HEK293T (cell line): Measurements from ENCODE around the gene RGS14.

Experiments
- BHLHE40 ChIP-seq: fragments of 450-650 bp; IDR thresholded peaks from 2 replicates; pipeline ENCODE4 v1.6.1; 2016; ENCODE audit warnings: mild to moderate bottlenecking, moderate library complexity, borderline replicate concordance
- CTBP1 ChIP-seq: fragments of 450-650 bp; IDR thresholded peaks from 2 replicates; pipeline ENCODE4 v1.6.1; 2016; ENCODE audit warnings: borderline replicate concordance
- ELF4 ChIP-seq: fragments of 450-650 bp; IDR thresholded peaks from 2 replicates; pipeline ENCODE4 v1.6.1; 2017; ENCODE audit warnings: antibody characterized with exemption
- FOXA1 ChIP-seq: fragments of 450-650 bp; IDR thresholded peaks from 2 replicates; pipeline ENCODE4 v1.6.1; 2016; ENCODE audit warnings: mild to moderate bottlenecking
- FOXK2 ChIP-seq: fragments of 450-650 bp; IDR thresholded peaks from 2 replicates; pipeline ENCODE4 v1.6.1; 2016; ENCODE audit warnings: mild to moderate bottlenecking
- FOXM1 ChIP-seq: fragments of 450-650 bp; IDR thresholded peaks from 2 replicates; pipeline ENCODE4 v1.6.1; 2017; ENCODE audit warnings: mild to moderate bottlenecking, borderline replicate concordance
- L3MBTL2 ChIP-seq: fragments of 450-650 bp; conservative IDR thresholded peaks from 2 replicates; pipeline ENCODE4 v1.6.1; 2016; ENCODE audit warnings: mild to moderate bottlenecking
- NFRKB ChIP-seq: fragments of 450-650 bp; IDR thresholded peaks from 2 replicates; pipeline ENCODE4 v1.6.1; 2016; ENCODE audit warnings: mild to moderate bottlenecking, moderate library complexity
- PKNOX1 ChIP-seq: fragments of 450-650 bp; IDR thresholded peaks from 2 replicates; pipeline ENCODE4 v1.6.1; 2016
- SP1 ChIP-seq: fragments of 450-650 bp; IDR thresholded peaks from 2 replicates; pipeline ENCODE4 v1.6.1; 2017
- SUZ12 ChIP-seq: fragments of 450-650 bp; IDR thresholded peaks from 2 replicates; pipeline ENCODE4 v1.6.1; 2016; ENCODE audit warnings: mild to moderate bottlenecking
- TARDBP ChIP-seq: fragments of 450-650 bp; IDR thresholded peaks from 2 replicates; pipeline ENCODE4 v1.6.1; 2016
- ZNF384 ChIP-seq: fragments of 450-650 bp; IDR thresholded peaks from 2 replicates; pipeline ENCODE4 v1.6.1; 2016

GRCh38 chr5:177314376-177315342, 43.1 kb upstream of the RGS14 start:
- no peak for TF ChIP-seq FOXM1
- no peak for TF ChIP-seq PKNOX1
- no peak for TF ChIP-seq FOXK2
- no peak for TF ChIP-seq ELF4
- no peak for TF ChIP-seq BHLHE40
- no peak for TF ChIP-seq SUZ12
- no peak for TF ChIP-seq NFRKB
- no peak for TF ChIP-seq CTBP1
- no peak for TF ChIP-seq FOXA1
- no peak for TF ChIP-seq ZNF384
- TF ChIP-seq SP1 = no peak
- TF ChIP-seq TARDBP = no peak
- TF ChIP-seq L3MBTL2 = no peak
